ENCODE data around the gene CTIF.

DNA sequence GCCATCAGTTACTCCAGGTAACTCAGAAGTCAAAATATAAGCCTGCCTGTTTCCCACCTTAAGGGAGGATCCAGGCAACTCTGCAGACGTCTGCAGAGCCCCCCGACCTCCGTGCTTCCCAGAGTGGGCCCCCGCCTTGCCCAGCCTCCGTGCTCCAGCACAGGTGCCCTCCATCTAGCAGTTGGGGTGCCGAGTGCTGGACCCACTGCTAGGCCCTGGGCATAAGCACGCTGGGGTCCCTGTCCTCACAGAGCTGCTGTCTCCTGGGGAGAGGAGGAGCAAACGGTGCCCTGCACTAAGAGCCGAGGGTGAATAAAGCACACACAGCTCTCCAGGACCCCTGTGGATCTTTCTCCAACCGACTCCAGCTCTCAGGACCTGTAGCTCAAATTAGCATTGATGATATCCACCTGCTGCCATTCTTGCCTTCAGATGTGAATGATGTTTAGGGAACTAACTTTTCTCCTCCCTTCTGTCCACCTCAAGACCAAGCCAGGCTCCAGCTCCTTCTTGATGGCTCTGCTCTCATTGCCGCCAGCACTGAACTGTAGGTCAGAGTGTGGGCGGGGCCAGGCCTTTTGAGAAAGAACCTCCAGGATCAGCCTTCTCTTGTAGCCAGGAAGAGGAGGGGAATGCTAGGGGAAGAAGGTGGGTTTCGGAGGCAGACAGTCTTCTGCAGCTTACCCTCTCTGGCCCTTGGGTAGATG, 290.8 kb downstream of the CTIF start:
- no peak for TF ChIP-seq EZH2 (IDR thresholded peaks at IDR 0.05; ENCODE audit: low read length, missing control alignments)
- TF ChIP-seq CTCF (conservative IDR thresholded peaks at IDR 0.05 in 1 of 2, IDR thresholded peaks at IDR 0.05 in 1 of 2; ENCODE audit: low read depth in 1 of 2, low read length in 2 of 2), result no peak
